ENCODE measurements around the gene C2CD2.
"Not testable (repeated sequence)": the region's sequence is repeated elsewhere in the genome, so short reads cannot be mapped to it uniquely, and the experiment has no call there.

Gene C2CD2

GRCh38 chr21:41975391-41976272 is 21.8 kb upstream of the C2CD2 start:
- DNase-seq (ENCODE audit: low read depth in 2 of 2, low spot score in 1 of 2): no peak

DNA sequence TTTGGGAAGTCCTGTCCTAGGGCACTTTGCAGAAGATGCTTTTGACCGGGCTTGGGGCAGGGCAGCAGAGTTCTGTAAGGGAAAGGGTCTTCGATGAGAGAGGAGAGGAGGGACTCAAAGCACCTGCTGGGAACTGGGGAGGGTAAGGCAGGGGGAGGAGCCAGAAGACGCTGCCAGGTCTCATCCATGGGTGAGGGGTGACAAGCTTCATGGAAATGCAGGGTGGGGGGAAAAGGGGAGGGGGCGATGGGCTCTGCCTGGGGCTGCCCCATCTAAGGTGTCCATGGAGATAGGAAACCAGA is 20.9 kb upstream of the C2CD2 start:
- no peak for DNase-seq (ENCODE audit: low read depth in 2 of 2, low spot score in 1 of 2)

- DNase-seq (ENCODE audit: low read depth in 2 of 2, low spot score in 1 of 2): no peak
These were observed 20.3 kb upstream of the C2CD2 start for GRCh38 chr21:41973861-41974751.

DNA sequence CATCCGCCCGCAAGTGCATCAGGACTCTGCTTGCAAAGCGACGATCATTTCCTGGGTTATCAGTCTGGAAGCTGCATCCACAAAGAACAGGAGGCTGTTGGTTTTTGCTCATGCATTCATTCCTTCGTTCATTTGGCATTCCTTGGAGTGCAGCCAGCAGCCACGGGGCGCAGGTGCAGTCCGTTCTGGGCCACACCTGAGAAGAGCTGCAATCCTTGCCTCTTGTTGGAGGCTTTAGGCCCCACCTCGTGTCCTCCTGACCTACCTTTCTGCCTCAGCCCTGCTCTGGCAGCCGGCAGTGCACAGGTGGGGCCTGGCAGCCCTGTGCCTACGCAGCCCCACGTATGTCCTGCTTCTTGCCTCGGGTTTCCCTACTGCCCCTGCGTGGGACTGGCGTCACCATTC is 19.6 kb upstream of the C2CD2 start:
- no peak for DNase-seq (ENCODE audit: low read depth in 2 of 2, low spot score in 1 of 2)

DNA sequence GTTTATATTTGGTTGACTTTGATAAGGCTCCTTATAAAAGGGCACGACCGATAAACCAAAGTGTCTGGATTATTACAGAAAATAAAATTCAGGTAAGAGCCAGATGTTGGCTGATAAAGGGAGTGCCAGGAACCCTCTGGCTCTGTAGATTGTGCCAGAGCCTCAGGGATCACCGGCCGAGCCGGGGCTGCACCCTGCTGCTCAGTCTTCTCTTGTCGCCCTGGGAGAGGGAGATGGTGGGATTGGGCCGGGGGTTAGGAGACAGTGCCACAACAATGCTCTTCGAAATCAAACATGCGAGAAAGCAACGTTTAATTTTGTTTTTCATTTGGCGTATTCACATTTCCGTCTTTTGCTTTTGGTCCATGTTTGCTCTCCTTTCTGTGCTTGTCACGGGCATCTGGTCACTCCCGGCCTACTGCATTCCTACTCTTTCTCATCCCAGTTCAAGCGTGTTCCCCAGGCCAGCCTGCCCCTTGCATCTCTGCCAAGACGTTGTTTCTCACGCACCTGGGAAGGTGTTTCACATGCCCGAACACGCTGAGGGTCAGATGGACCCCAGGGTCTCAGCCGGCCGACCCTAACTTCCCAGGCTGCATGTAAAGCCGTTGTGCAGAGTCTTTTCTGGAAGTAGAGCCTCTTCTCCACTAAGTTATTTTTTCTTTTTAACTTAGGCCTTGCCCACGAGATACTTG is 18.8 kb upstream of the C2CD2 start:
- no peak for DNase-seq (ENCODE audit: low read depth in 2 of 2, low spot score in 1 of 2)

- no peak for DNase-seq (ENCODE audit: low read depth in 2 of 2, low spot score in 1 of 2)
These were observed 18.1 kb upstream of the C2CD2 start for GRCh38 chr21:41971891-41972290.

- no peak for DNase-seq (ENCODE audit: low read depth in 2 of 2, low spot score in 1 of 2)
These were observed 17.2 kb upstream of the C2CD2 start for GRCh38 chr21:41970751-41971653.

DNA sequence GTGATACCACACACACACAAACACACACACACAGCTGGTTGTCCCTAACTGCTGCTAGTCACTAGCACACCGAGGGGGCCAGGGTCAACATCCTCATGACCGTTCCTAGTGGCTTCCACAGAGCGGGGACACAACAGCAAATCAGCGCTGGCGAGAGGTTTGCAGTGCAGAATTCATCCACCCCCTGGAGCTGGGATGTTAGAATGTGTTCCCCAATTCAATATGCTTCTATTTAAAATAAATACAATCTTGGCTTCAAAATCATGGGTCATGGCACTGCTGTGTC is 16.2 kb upstream of the C2CD2 start:
- DNase-seq (ENCODE audit: low read depth in 2 of 2, low spot score in 1 of 2): no peak

DNA sequence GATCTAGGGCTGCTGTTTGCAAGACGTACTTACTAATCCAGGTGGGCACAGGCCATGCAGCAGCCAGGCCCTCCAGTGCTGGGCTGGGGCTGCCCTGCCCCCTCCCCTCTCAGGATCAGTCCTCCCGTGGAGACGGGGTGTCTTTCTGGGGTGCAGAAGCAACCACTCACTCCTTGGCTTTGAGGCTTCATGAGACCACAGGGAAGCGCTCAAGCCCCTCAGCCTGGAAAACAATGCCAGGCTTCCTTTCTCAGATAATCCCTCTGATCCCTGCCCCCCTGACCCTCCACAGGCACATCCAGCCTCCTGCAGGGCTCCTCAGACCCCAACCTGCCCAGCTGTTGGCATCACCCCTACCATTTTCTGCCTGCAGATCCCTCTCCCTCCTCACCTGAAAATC is 13.9 kb upstream of the C2CD2 start:
- DNase-seq (ENCODE audit: low read depth in 2 of 2, low spot score in 1 of 2): no peak

DNA sequence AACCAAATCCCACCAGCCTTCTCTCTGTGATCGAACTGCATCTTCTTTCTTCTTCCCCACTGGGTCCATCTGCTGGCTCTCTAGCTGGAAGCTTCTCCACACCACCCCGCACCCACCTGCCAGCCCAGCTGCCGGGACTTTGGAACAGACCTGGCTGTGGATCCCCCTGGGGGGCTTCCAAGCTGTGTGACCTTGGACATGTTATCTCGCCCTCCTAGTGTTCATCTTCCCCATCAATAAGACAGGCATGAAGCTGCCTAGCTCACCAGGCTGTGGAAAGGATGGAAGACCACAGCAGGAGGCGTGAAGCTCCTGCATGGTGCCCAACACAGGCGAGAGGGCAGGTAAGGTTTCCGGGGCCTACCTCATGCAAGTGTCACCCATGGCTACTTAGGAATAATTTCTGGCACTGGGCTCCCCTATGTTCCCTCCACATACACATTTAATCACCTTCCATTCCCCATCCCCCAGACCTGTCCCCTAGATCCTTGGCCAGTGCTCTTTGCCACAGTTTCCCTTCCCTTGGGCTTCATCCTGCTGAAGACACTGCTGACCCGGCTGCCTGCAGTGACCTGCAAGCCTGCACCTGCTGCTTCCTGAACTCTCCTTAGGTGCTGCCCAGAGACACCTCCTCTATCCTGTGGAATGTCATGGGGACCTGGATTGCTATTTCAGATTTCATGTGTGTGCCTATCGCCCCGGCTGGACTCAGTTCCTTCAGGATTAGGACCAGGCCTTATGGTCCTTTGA is 13.2 kb upstream of the C2CD2 start:
- DNase-seq (ENCODE audit: low read depth in 2 of 2, low spot score in 1 of 2): no peak

GRCh38 chr21:41966041-41966833 is 12.4 kb upstream of the C2CD2 start:
- DNase-seq (ENCODE audit: low read depth in 2 of 2, low spot score in 1 of 2): no peak

- no peak for DNase-seq (ENCODE audit: low read depth in 2 of 2, low spot score in 1 of 2)
These were observed 11.7 kb upstream of the C2CD2 start for GRCh38 chr21:41965461-41966013.

DNA sequence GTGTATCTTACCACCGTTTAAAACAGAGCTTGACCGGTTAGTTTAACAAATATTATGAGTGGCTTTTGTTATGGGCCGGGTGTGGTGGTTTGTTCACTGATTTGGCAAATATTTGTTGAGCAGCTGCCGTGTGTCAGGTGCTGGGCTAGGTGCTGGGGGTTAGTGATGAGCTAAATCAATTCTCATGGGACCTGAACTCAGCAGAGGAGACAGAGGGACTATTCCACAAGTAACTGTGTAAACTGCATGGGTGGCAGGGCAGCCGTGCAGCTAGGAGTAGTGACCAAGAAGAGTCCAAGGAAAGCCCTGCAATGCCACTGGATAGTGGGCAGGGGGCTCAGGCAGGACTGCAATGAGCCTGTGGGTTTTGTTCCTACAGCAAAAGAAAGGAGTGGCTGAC is 11.2 kb upstream of the C2CD2 start:
- DNase-seq (ENCODE audit: low read depth in 2 of 2, low spot score in 1 of 2): no peak

GRCh38 chr21:41964171-41964570 is 10.4 kb upstream of the C2CD2 start:
- no peak for DNase-seq (ENCODE audit: low read depth in 2 of 2, low spot score in 1 of 2)

DNA sequence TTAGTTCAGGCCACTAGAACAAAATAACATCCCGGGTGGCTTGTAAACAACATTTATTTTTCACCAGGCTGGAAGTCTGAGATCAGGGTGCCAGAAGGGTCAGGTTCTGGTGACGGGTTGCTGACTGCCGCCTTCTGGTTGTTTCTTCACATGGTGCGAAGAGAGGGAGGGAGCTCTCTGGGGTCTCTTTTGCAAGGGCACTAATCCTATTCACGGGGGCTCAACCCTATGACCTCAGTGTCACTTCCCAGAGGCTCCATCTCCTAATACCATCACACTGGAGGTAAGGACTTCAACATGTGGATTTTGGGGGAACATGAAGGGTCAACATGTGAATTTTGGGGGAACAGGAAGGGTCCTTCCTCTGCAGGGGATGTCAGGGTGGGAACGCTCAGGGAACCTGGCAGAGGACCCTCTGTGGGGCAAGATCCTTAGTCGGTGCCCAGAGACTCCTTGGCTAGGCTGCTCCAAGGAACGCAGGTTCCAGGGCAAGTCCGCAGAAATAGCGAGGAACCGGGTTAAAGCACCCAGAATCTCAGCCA is 8.7 kb upstream of the C2CD2 start:
- DNase-seq (ENCODE audit: low read depth in 2 of 2, low spot score in 1 of 2): no peak

- no peak for DNase-seq (ENCODE audit: low read depth in 2 of 2, low spot score in 1 of 2)
These were observed 7.9 kb upstream of the C2CD2 start for GRCh38 chr21:41961753-41962152.

GRCh38 chr21:41961282-41961701 is 7.5 kb upstream of the C2CD2 start:
- DNase-seq (ENCODE audit: low read depth in 2 of 2, low spot score in 1 of 2): no peak

GRCh38 chr21:41960386-41960785 is 6.6 kb upstream of the C2CD2 start:
- no peak for DNase-seq (ENCODE audit: low read depth in 2 of 2, low spot score in 1 of 2)

GRCh38 chr21:41959697-41960096 is 5.9 kb upstream of the C2CD2 start:
- DNase-seq (ENCODE audit: low read depth in 2 of 2, low spot score in 1 of 2): not testable (repeated sequence)

All from stimulated activated CD8-positive, alpha-beta memory T cell treated with anti-CD3 and anti-CD28 coated beads, Interleukin-4, amount 100 ng/mL, for 1 hour (primary cell).